Measurements from ENCODE around the gene KRT6C.

Gene KRT6C

GRCh38 chr12:52473768-52474167, at the start of gene KRT6C:
TSS of gene KRT6C (minus strand) at chr12:52473805. CDS start at chr12:52473737, 68 bp downstream.
- TF ChIP-seq POU6F1 (CRISPR knock-in tag; IDR thresholded peaks at IDR 0.05; ENCODE audit: borderline replicate concordance, low read depth) (no peak), TOX (CRISPR knock-in tag; IDR thresholded peaks at IDR 0.05; ENCODE audit: borderline replicate concordance) (no peak), ZFP3 (CRISPR knock-in tag; IDR thresholded peaks at IDR 0.05) (no peak), BACH2 (CRISPR knock-in tag; IDR thresholded peaks at IDR 0.05; ENCODE audit: borderline replicate concordance) (no peak), SNAI2 (CRISPR knock-in tag; IDR thresholded peaks at IDR 0.05) (no peak), RARB (CRISPR knock-in tag; IDR thresholded peaks at IDR 0.05) (no peak)
- no peak for ATAC-seq

GRCh38 chr12:52522346-52523011, 48.9 kb upstream of the KRT6C start:
- no peak for ATAC-seq
- TF ChIP-seq ZFP30 (CRISPR knock-in tag; IDR thresholded peaks at IDR 0.05) = no peak
- no peak for TF ChIP-seq CSRNP3 (CRISPR knock-in tag; IDR thresholded peaks at IDR 0.05)
- TF ChIP-seq ISL1 (CRISPR knock-in tag; IDR thresholded peaks at IDR 0.05) = no peak
- no peak for TF ChIP-seq SNAI2 (CRISPR knock-in tag; IDR thresholded peaks at IDR 0.05)
- no peak for TF ChIP-seq POU6F1 (CRISPR knock-in tag; IDR thresholded peaks at IDR 0.05; ENCODE audit: borderline replicate concordance, low read depth)
- no peak for TF ChIP-seq TCF4 (CRISPR knock-in tag; IDR thresholded peaks at IDR 0.05; ENCODE audit: borderline replicate concordance)
- no peak for TF ChIP-seq OSR1 (CRISPR knock-in tag; IDR thresholded peaks at IDR 0.05)
- no peak for TF ChIP-seq ARNTL (CRISPR knock-in tag; IDR thresholded peaks at IDR 0.05; ENCODE audit: borderline replicate concordance, low read depth)
- no peak for TF ChIP-seq PATZ1 (CRISPR knock-in tag; IDR thresholded peaks at IDR 0.05; ENCODE audit: borderline replicate concordance)
- TF ChIP-seq ZFP3 (CRISPR knock-in tag; IDR thresholded peaks at IDR 0.05) = no peak
- no peak for TF ChIP-seq TSHZ2 (CRISPR knock-in tag; IDR thresholded peaks at IDR 0.05)

GRCh38 chr12:52521568-52522266, 48.1 kb upstream of the KRT6C start:
- TF ChIP-seq RARB (CRISPR knock-in tag; IDR thresholded peaks at IDR 0.05) (no peak), CSRNP3 (CRISPR knock-in tag; IDR thresholded peaks at IDR 0.05) (no peak), ZNF565 (CRISPR knock-in tag; conservative IDR thresholded peaks at IDR 0.05; ENCODE audit: low read depth) (no peak), GLIS3 (CRISPR knock-in tag; IDR thresholded peaks at IDR 0.05) (no peak), POU6F1 (CRISPR knock-in tag; IDR thresholded peaks at IDR 0.05; ENCODE audit: borderline replicate concordance, low read depth) (no peak), BACH2 (CRISPR knock-in tag; IDR thresholded peaks at IDR 0.05; ENCODE audit: borderline replicate concordance) (no peak), ZNF8 (CRISPR knock-in tag; IDR thresholded peaks at IDR 0.05) (no peak)
- no peak for ATAC-seq
